ENCODE results near the gene POLD3.

POLD3 gene, protein sequence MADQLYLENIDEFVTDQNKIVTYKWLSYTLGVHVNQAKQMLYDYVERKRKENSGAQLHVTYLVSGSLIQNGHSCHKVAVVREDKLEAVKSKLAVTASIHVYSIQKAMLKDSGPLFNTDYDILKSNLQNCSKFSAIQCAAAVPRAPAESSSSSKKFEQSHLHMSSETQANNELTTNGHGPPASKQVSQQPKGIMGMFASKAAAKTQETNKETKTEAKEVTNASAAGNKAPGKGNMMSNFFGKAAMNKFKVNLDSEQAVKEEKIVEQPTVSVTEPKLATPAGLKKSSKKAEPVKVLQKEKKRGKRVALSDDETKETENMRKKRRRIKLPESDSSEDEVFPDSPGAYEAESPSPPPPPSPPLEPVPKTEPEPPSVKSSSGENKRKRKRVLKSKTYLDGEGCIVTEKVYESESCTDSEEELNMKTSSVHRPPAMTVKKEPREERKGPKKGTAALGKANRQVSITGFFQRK

DNA sequence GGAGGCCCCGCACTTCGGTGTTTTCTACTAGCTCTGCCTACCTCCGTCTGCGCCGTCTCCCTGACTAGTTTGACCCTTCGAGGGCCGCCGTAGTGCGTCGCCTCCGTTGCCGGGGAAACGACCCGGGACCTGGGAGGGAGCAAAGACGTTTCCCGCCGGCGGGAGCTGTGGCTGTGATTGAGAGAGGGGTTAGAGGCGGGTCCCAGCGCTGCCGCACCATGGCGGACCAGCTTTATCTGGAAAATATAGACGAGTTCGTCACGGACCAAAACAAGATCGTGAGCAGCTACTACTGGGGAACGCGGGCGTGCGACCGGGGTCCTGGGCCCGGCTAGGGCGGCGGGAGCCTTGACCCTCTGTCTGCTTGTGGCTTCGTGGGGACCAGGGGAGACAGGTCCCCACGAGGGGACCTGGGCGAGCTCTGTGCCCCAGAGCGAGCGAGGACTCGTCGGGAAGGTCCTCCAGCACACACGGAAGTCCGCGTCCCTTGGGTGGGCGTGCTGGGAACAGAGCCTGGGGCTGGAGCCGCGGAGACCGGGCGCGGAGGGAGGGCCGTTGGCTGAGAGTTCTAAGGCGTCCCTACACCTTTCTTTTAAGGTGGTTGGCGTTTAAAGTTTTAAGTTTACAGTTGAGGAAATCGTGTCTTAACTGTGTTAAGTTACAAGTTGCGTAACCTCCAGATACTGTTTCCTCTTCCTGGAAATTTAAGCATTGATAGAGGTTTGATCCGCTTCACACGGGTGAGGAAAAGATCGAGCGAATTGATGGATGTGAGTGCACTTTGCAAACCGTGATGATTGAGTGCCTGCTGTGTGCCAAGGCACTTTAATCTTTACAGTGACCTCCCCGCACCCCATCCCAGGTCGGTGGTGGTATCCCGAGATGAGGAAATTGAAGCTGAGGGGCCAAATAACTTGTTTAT lies at the start of gene POLD3:
TSS of gene POLD3 (plus strand) at position 142 of the 922 bp plus-strand sequence. CDS start at position 219, 77 bp downstream.
- DNase-seq: peak; percentile 96

DNA sequence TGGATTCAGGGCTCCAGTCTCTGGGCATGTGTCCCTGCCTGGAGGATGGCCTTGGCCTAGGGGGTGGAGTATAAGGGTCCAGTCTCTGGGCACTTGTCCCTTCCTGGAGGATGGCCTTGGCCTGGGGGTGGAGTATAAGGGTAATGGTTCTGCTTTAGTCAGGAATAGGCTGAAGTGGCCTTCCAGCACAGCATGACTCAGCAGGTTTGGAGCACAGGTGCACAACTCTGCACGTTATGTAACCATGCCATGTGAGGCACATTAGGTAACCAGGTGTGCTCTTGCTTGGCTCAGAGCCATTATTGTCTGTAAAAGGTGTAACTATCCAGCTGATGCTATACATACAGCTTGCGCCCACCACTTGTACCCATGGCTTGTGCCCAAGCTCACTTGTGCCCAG lies 48.4 kb upstream of the POLD3 start:
- no peak for DNase-seq

DNA sequence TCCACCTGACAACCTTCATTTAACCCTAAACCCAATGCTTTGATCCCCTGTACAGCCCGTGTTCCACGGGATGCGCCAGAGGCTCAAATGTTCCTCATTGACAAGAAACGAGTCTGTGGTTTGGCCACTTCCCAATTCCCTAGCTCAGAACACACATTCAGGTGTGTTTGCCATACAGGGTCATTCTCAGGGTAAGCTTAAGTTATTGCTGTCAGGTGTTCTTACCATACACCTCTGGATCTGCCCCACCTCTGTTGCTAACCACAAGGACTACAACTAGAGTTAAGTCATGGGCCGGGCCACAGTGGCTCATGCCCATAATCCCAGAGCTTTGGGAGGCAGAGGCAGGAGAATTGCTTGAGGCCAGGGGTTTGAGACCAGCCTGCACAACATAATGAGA lies 45.6 kb upstream of the POLD3 start:
- DNase-seq: no peak

DNA sequence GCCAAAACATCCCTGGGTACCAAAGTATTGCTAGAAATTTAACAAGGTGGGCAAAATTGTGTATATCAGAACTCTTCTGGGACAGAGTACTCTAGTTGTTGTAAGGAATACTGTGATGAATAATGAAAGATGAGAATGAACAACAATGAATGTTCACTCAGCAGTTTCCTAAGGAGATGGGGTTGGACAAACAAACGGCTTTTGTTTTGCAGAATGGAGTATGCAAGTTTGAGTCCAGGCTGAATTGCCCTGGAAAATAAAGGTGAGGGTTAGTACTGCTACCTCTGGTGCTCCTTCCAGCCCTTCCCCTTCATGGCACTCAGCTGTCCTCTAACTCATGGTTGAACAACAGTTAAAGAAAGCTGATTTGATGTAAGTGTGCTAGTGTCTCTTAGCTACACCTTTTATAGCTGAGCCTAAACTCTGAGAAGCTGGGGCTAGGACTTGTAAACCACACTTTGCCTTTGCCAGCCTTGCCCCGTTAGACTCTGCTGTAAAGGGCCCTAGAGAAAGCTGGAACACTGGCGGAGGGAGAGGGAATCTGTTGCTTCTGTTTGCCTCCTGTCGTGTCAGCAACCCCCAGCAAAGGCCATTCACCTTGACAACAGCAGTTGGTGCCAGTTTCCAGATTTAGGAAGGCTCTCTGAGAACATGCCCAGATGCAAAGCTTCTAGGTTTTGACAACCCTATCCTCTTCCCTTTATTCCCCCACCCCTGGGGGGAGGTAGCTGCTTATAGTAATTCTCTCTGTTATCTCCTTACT lies 41.2 kb upstream of the POLD3 start:
- DNase-seq: no peak

DNA sequence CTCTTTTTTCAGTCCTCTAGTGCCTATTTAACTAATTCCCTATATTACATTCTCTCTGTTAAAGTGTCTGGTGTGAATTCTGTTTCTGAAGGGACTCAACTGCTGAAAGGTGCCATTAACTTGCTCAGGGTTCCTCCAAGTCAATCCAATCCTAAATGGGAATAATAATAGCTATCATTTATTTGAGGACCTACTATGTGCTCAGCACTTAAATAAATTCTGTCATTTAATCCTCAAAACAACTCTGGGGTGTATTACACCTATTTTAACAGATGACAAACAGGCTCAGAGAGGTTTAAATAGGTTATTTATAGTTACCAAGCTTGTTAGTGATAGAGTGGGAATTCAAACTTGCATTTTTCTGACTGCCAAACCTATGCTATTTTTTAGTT lies 40.6 kb upstream of the POLD3 start:
- no peak for DNase-seq

DNA sequence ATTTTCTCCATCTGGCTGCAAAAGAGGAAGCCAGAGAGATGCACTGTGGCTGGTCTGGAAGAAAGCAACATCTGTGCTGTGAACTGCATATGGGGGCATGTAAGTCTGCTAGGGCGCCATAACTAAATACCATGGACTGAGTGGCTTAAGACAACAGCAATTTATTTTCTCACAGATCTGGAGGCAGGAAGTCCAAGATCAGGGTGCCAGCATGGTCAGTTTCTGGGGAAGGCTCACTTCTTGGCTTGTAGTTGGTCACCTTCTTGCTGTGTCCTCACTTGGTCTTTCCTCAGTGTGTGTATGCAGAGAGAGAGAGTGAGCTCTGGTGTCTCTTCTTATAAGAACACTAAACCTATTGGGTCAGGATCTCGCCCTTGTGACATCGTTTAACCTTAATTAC lies 34.9 kb upstream of the POLD3 start:
- no peak for DNase-seq

DNA sequence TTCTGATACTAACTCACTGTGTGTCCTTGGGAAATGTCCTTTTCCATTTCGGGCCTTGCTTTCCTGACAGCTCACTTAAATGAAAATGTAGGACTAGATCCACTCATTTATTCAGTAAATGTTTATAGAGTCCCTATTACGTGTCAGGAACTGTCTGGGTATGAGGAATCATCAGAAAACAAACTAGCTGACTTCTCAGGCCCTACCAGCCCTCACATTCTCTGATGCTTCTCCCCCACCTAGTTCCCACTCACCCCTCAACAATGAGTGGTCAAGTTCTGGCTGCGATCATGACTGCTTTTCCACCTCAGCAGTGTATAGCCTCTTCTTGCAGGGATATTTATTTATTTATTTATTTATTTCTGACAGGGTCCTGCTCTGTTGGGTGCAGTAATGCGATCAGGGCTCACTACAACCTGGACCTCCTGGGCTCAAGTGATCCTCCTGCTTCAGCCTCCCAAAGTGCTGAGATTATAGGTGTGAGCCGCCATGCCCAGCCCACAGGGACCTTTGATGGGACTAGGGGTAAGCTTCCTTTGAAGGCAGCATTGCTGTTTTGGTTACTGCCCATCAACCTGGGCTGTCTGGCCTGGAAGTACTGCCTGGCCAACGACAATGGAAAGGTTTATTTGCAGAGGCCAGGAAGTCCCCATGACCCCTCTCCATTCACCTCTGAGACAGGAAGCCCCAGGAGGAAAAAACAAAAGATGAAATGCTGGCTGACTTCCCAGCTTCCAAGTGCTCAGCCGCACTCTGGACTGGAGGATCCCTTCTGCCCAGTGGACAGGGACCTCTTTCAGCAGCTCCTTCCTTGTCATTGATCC lies 33.1 kb upstream of the POLD3 start:
- DNase-seq: no peak

DNA sequence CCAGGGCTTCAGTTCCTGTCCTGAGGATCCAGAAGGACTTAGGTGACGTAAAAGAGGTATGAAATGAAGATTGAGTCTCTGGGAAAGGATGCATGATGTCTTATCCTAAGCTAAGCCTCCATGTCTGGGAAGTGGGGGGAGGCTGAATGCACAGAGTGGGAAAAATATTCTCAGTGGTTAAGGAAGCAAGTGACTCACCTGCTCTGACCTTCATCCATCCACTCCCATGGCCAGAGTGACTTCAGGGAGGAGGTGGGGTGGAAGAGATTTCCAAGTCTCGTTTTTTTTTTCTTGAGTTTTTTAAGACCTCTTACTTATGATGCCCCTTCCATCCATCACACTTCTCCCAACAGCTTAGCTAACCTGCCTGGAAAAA lies 32.5 kb upstream of the POLD3 start:
- no peak for DNase-seq

DNA sequence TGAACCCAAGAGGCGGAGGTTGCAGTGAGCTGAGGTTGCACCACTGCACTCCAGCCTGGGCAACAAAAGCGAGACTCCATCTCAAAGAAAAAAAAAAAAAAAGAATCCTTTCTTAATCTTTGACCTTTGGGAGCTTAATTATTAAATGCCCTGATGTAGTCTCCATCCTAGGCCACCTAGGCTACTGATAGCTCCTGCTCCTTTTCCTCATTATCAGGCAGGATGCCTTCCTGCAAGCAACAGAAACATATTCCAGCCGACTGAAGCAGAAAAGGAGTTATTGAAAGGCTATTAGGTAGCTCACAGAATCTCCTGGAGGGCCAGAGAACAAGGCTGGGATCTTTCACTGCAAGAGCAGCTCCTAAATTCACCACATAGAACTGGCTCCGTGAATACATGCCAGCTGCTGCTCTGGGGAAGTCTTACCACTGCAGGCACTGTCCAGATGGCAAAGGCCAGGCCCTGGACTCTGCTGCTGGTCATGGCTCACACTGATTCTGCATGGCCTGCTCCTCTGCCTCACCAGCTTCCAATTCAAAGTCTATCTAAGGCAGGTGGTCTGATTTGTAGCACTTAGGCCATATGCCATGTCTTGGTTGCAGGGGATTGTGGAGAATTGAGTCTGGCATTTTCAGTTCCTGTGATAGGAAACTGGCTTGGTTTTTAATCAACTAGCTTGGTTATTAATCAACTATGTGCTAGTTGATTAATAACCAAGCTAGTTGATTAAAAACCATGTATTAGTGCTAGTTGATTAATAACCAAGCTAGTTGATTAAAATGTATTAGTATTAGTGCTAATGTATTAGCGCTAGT lies 26.0 kb upstream of the POLD3 start:
- no peak for DNase-seq

DNA sequence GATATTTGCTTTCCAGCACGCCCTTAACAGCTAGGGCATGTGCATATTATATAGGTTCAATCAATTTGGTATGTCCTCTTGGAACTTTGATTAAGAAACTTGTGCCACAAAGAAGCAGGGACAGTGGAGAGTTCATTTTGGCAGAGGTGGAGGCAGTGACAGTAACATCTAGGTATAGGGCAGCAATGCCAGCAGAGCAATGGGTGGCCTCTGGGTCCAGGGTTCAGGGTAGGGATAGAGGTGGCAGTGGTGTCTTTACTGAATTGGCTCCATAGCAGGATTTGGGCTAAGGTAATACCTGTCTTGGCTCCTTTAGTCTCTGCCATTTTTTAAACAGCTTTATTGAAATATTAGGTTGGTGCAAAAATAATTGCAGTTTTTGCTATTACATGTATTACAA lies 24.4 kb upstream of the POLD3 start:
- DNase-seq: no peak

DNA sequence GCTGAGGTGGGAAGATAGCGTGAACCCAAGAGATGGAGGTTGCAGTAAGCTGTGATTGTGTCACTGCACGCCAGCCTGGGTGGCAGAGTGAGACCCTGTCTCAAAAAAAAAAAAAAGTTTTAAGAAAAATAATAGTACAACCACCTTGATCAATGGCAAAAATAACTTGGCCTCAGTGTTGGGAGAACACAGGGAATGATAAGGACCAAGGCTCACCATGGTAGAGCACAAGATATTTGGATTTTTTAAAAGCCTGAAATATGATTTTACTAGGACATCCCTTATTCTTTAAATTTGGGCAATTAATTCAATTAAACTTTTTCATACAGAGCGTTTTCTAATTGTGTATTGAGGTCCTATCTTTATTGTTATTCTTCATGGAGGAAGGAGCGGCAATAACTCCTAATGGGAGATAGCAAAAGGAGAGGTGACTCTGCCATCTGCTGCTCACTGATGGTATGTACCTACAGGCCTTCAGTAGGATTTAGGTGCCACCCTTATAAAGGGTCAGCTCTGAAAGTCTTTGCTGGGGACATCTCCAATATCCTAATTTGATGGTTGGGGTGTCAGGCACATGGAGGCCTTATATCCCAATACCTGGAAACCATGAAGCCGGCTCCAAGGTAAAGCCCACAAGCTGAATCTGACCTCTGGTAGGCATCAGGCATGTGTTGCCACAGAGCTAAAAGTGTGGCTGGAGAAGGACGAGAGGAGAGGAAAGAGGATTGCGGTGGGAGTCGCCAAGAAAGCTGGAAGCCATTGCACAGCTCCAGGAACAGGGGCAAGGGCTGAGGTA lies 21.9 kb upstream of the POLD3 start:
- DNase-seq: peak; percentile 23

DNA sequence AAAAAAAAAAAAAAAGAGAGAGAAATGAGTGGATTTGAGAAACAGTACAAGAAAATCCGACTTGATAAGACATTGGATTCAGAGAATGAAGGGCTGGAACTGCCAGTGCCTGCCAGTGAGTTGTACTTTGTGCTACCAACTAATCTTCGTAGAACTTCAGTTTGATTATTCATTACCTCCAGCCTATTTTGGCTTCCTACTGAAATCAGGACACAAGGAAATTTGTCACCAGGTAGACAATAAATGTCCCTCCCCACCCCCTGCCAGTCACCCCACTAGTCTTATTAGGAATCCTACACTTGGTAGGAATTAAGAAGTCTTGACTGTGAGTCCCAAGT lies 21.4 kb upstream of the POLD3 start:
- DNase-seq: no peak

DNA sequence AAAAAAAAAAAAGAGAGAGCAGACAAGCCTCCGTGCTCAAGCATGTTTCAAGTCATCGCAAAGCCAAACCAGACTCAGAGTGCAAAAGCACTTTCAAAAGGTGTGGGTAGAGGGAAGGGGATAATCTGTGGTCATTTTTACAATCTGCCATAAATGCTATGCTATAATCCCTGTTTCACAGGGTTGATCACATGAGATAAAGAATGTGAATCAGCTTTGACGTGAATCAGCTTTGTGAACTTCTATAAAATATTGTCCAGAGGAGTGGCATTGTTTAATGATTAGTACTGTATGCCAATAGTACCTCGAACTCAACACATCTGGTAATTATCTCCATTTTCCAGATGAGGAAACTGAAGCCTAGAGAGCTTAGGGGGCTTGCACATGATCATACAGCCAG lies 20.0 kb upstream of the POLD3 start:
- DNase-seq: no peak

DNA sequence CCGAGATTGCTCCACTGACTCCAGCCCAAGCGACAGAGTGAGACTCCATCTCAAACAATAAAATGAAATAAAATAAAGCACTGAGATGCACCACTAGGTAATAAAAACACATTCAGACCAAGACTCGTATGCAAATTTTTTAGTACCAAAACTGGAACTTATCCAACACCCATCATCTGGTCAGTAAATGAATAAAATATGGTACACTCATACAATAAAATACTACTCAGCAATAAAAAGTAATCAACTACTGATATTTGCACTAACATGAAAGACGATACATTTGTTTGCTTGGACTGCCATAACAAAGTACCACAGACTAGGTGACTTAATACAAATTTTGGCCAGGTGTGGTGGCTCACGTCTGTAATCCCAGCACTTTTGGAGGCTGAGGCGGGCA lies 17.8 kb upstream of the POLD3 start:
- no peak for DNase-seq

DNA sequence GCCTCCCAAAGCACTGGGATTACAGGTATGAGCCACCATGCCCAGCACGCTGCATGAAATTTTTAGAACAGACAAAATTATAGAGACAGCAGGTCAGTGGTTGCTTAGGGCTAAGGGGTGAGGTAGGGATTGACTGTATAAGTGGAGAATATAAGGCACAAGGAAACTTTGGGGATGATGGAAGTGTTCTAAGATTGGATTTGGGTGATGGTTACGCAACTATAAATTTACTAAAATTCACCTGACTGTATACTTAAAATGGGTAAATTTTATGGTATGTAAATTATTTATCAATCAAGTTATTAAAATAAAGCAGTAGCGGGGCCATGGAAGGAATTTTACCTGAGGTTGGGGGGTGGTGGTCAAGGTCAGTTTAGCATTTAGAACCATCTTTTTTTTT lies 16.4 kb upstream of the POLD3 start:
- no peak for DNase-seq

DNA sequence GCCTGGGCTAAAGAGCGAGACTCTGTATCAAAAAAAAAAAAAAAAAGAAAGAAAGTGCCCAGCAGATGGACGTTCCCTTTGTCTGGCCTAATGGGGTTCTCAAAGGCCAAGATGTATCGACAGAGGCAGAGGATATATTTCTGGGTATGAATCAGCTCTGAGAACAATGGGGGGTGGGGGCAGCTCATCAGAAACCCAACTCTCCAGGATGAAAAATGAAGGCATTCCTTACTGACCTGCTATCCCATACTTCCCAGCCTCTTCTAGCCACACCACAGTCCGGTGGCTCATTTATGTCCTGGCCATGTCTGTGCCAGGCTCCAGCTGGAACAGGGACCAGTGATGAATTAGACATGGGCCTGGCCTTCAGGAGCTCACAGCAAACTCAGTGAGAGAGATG lies 15.2 kb upstream of the POLD3 start:
- no peak for DNase-seq

DNA sequence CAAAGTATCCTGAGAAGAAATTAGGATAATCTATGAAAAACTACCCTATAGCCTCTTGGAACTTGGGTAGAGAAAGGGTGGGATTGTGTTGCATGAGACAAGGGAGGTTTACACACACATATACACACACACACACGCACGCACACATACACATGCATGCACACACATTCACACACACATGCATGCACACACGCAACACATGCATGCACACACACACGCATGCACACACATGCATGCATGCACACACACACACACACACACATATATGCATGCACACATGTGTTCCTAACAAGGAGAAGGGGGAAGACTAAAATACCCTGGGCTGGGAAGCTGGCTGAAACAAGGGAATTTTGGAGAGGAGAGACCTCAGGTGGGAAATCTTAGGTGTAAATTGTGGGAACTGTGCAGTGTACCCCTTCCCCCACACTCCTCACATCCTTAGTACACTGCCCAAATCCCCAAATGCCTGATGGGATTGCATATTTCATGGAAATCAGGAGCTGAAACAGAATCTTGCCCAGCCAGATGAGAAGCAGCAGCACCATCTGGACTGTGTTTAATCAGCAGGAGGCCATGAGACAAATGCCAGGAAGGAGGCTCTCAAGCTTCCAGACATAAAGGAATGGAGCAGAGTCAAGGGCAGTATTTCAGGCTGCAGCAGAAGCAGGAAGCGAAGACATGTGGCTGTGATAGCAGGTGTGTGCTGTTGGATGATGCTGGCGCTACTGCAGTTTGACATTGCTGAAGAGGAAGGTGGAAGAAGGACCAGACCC lies 14.6 kb upstream of the POLD3 start:
- no peak for DNase-seq

DNA sequence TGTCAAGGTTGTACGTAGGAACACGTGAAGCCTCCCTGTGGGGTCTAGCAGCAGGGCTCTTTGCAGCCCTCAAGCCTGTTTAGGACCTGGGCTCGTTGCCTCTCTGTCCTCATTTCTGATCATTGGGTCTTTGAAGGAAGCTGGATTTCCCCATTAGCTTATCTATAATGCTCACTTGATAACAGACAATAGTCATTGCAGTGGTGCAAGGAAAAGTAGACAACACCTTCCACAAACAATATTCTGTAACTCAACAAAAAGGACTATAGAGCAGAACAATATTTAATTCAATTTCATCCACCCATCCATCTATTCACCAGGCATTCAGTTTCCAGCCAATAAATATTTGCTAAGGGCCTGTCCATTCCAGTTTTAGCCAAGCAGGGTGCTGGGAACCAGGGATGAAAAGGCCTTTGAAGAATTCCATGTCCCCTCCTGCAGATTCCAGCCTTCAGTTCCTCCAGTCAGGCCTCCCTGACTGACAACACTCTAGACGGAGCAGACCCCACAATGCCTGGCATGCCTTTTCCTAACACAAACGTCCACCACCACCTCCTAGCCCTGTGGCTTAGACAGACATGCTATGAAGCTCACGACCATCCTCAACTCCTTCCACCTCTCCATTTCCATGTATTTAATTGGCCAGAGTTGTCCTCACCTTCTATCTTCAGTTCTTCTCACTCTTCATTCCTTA lies 12.7 kb upstream of the POLD3 start:
- no peak for DNase-seq

DNA sequence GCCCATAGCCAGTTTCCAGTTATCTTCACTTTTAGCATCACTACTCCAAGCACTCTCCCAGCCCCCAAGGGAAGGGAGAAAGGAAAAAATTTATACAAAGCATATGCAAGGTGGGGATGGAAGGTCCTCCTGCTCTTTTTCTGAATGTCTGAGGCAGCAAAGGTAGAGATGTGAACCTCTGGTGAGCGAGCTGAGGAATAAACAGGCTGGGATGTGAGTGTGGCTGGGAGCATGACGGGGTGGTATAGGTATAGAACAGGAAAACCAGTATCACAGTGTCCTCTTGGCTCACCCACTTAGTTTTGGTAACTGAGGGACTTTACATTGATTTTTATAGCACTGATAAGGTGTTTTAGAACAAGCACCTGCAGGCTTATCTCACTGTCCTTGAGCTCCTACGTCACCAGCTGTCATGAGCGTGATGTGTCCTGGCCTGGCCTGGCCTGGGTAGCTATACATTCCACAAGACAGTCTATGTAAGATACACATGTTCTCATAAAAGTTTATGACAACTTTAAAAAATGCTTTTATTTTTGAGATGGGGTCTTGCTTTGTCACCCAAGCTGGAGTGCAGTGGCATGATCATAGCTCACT lies 10.3 kb upstream of the POLD3 start:
- no peak for DNase-seq

Measured in CD4-positive, alpha-beta T cell treated with Interleukin-21 for 1 hour (primary cell).